AG04449 (cell line): ENCODE results near the gene PCDH1.

ENCODE experiments used
- CTCF ChIA-PET: fragments of 350-600 bp; formaldehyde crosslinking; extraction: SDS; loops from one replicate; lab custom pipeline; 2021; ENCODE audit warnings: antibody characterized with exemption; lab: Yijun Ruan, JAX
- POLR2A ChIA-PET: fragments of 400-600, 350-600 bp; formaldehyde crosslinking; extraction: SDS; loops from one replicate; lab custom pipeline; 2020; ENCODE audit warnings: antibody characterized with exemption, inconsistent platforms; lab: Yijun Ruan, JAX
- DNase-seq: peaks from one replicate; pipeline ENCODE4 v3.0.0-alpha.2; 2010; ENCODE audit warnings: low read depth, low spot score
- H3K4me3 ChIP-seq: 2 replicates; pipeline ENCODE4 v1.5.1; 2011; ENCODE audit warnings: low read depth, mild to moderate bottlenecking, control low read depth, low read length
- TF ChIP-seq, protein P1 (sequence below): IDR thresholded peaks from one replicate; pipeline ENCODE4 v1.5.1; 2011; ENCODE audit warnings: mild to moderate bottlenecking, moderate library complexity, low read length, control low read depth, inconsistent platforms; ENCODE audit not compliant: insufficient read depth; ENCODE audit errors: missing control alignments

PCDH1 gene

DNA sequence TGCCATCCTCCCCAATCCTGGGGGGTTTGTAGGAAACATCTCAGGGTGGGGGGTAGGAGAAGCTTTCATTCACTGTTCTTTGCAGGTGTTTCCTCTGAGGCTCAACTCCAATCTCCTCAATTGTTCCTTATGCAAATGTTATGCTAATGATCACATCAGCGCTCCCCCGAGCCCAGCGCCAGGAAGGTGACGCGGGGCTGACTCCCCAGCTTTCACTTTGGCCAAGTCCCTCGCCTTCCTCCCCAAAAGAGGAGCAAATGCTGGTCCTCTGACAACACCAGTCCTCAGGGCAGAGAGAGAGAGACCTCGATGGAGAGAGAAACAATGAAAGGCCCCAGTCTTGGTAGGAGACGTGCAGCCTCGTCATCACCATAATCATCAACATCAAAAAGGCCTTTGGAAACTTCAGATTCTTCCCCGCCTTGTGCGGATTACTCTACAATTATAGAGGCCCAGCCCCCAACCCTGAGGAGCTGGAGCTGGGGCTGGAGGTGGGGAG lies 39.1 kb downstream of the PCDH1 start:
- ChIA-PET POLR2A (no interaction called here), CTCF (interaction anchor here (1.1 to 1.8 kb wide), 4 partner anchors 12 to 122 kb away, joined by 3 to 7 read pairs (median 4); no protein-coding TSS in a partner anchor)
- TF ChIP-seq, protein P1, sequence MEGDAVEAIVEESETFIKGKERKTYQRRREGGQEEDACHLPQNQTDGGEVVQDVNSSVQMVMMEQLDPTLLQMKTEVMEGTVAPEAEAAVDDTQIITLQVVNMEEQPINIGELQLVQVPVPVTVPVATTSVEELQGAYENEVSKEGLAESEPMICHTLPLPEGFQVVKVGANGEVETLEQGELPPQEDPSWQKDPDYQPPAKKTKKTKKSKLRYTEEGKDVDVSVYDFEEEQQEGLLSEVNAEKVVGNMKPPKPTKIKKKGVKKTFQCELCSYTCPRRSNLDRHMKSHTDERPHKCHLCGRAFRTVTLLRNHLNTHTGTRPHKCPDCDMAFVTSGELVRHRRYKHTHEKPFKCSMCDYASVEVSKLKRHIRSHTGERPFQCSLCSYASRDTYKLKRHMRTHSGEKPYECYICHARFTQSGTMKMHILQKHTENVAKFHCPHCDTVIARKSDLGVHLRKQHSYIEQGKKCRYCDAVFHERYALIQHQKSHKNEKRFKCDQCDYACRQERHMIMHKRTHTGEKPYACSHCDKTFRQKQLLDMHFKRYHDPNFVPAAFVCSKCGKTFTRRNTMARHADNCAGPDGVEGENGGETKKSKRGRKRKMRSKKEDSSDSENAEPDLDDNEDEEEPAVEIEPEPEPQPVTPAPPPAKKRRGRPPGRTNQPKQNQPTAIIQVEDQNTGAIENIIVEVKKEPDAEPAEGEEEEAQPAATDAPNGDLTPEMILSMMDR, result no peak
- H3K4me3 ChIP-seq, result no peak overlapping the region
- no peak for DNase-seq

DNA sequence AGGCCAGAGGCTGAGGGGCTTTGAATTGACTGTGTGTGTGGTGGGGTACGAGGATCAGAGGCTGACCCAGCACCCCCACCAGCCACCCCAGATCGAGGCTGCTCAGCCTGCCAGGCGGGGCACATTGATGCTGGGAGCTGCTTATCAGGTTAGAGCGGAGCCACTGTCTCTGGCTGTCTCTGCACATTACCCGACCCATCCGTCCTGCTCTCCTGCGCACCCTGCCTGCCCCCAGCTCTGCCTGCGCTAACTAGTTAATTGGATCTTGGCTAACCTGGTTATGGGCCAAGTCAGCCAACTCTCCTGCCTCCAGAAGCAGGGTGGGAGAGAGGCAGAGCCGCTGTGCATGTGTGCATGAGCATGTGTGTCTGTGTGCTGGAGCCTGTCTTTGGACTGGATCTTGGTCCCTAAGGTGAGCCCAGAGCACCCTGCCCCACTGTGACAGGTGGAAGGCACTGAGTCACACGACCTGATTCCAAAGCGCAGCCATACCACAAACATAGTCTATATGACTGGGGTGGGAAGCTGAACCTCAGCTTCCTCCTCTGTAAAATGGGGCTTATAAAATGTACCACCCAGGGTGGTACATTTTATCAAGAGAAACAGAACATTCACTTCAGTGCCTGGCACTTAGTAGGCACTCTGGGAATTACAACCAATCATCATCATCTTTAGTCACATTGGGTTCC lies 39.7 kb downstream of the PCDH1 start:
- ChIA-PET CTCF (interaction anchor here (1.1 to 1.8 kb wide), 4 partner anchors 12 to 122 kb away, joined by 3 to 7 read pairs (median 4); no protein-coding TSS in a partner anchor), POLR2A (no interaction called here)
- TF ChIP-seq, protein P1, result no peak
- no peak overlapping the region for H3K4me3 ChIP-seq
- DNase-seq, result no peak

DNA sequence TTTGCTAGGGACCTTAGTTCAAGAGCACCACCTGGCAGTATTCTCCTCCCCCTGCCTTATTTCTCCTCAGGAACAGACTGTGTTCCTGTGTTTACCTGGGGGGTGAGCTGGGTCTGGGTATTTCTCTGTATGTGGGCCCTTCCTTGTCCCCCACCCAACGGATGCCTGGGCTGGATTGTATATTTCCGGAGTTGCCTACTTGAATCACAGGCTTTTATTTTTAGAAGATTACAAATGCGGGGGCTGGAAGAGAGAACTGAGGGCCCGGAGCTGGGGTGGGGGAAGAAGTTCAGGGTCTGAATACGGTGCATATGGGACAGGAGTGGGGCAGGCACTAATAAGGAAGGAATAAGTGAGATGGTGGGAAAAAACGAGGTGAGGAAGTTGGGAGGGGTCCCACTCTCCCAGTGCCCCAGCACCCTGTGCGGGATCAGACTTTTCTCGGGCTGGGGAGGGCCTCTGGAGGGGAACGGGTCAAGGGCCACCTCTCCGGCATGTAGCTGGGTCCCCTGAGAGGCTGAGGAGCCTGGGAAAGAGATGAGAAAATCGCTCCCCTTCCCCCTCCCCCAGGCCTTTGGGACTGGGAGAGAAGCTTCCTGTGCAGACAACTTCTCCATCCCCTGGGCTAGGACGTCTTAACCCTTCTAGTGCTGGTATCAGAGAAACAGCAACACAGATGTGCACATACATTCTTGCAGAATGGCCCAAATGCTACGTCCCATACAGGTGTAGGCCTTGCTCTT lies 42.1 kb downstream of the PCDH1 start:
- H3K4me3 ChIP-seq, result no peak overlapping the region
- TF ChIP-seq, protein P1, result no peak
- ChIA-PET POLR2A (interaction anchor here (1.1 kb wide), 1 partner anchor 14 kb away, joined by 4 read pairs; no protein-coding TSS in a partner anchor), CTCF (interaction anchor here (1.1 to 2.7 kb wide), 6 partner anchors 9 to 133 kb away, joined by 3 to 10 read pairs (median 4); partner anchors contain the start of gene PCDH1)
- DNase-seq, result no peak

DNA sequence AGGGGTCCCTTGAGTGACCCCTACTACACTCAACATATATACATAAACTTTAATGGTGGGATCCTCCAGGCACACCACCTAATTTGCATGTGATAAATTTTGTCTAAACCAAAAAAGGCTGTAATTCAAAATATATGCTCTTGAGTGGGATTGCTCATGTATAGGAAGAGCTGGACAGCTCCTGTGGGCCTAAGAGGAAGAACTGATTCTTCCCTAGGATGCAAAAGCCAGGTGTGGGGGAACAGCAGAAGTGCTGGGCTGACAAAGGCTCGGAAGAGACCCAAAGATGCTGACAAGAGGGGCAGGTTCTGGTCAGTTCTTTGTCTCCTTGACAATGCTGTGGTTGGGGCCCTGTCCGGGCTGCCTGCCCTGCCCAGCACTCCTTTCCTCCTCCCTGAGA lies 43.9 kb downstream of the PCDH1 start:
- ChIA-PET POLR2A (no interaction called here), CTCF (interaction anchor here (1.7 to 2.7 kb wide), 2 partner anchors 8 to 19 kb away, joined by 6 to 9 read pairs; no protein-coding TSS in a partner anchor)
- no peak for DNase-seq
- H3K4me3 ChIP-seq, result no peak overlapping the region
- TF ChIP-seq, protein P1, result no peak

DNA sequence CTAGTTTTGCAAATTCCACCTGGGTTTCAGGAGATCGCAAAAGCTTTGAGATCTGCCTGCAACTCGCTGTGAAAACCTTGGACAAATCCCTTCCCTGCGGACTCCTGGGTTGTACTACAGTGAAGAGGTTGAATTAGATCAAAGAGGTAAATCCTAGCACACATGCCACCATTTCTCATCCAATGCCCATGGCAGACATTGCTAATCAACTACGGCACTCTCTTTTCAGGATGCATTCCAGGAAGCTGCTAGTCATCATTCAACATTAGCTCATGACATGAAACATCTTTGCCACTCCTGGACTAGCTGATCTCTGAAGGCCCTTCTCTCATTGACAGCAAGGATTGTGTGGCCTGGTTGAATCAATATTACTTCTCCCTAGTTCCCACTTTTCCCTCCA lies 46.1 kb downstream of the PCDH1 start:
- ChIA-PET POLR2A (no interaction called here), CTCF (interaction anchor here (0.7 to 1.4 kb wide), 5 partner anchors 12 to 129 kb away, joined by 3 to 4 read pairs (median 3); no protein-coding TSS in a partner anchor)
- DNase-seq, result no peak
- H3K4me3 ChIP-seq, result no peak overlapping the region
- TF ChIP-seq, protein P1, result no peak
